Neural cell (in vitro differentiated cells): ENCODE results near the gene NECTIN4.

Experiments used
- CTCF ChIP-seq: fragments of 450-650 bp; IDR thresholded peaks from 2 replicates; pipeline ENCODE4 v1.5.1; 2014; ENCODE audit warnings: antibody characterized with exemption, mild to moderate bottlenecking, moderate library complexity; ENCODE audit not compliant: poor library complexity, severe bottlenecking
- EP300 ChIP-seq: fragments of 450-650 bp; conservative IDR thresholded peaks from 2 replicates; pipeline ENCODE4 v1.6.1; 2014; ENCODE audit warnings: antibody characterized with exemption, mild to moderate bottlenecking, moderate library complexity; ENCODE audit not compliant: poor library complexity, severe bottlenecking
- EZH2 ChIP-seq: fragments of 200-600, 300-800 bp; shearing (Covaris generic), sonication (generic); IDR thresholded peaks from 2 replicates; pipeline ENCODE4 v1.6.1; 2014; ENCODE audit warnings: antibody characterized with exemption, low read length, borderline replicate concordance, mild to moderate bottlenecking; ENCODE audit not compliant: insufficient read depth, poor library complexity, severe bottlenecking
- POLR2AphosphoS5 ChIP-seq: IDR thresholded peaks from 2 replicates; pipeline ENCODE4 v1.6.1; 2012
- REST ChIP-seq: IDR thresholded peaks from 2 replicates; pipeline ENCODE4 v1.6.1; 2012; ENCODE audit warnings: borderline replicate concordance
- SMC3 ChIP-seq: fragments of 450-650 bp; conservative IDR thresholded peaks from 2 replicates; pipeline ENCODE4 v1.6.1; 2014; ENCODE audit warnings: antibody characterized with exemption, mild to moderate bottlenecking, moderate library complexity; ENCODE audit not compliant: poor library complexity
- TAF1 ChIP-seq: IDR thresholded peaks from 2 replicates; pipeline ENCODE4 v1.6.1; 2012; ENCODE audit warnings: low read depth

- TF ChIP-seq CTCF: no peak
- no peak for TF ChIP-seq POLR2AphosphoS5
- no peak for TF ChIP-seq EZH2
- no peak for TF ChIP-seq TAF1
- TF ChIP-seq EP300: no peak
- TF ChIP-seq SMC3: no peak
- no peak for TF ChIP-seq REST
Observed at GRCh38 chr1:161089251-161089924, at the start of gene NECTIN4.
